Measurements from ENCODE around the gene IER2.

The IER2 gene

DNA sequence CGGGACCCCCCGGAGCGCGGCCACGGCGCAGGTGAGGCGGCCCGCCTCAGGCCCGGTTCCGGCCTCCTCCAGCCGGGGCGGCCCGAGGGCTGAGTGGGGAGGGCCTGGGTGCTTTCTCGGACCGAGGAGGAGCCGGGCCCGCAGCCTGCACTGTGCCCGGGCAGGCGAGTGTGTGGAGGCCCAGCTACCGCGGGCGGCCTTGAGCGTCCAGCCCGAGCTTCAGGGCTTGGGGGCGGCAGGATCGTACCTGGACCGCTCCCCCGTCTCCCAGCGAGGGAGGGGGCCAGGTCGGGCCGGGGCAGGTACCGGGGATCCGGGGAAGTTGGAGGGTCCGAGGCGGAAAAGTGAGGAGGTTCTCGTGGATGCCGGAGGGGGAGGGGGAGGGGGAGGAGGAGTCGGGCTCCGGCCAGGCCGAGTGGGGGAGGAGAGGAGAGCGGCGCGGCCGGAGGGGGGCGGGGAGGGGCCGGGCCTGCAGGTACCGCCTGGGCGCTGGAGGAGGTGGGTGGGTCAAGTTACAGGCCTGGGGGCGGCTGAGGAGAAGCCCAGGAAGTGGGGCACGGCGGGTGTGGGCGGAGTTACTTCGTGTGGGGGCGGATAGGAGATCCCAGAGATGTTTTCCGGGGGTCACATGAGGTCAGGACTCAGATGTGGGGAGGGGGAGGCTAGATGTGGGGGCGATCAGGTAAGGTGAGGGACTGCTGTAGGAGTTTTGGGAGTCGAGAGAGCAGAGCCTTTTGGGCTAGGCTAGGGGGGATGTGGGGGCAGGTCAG lies 31.6 kb upstream of the IER2 start:
- DNase-seq (ENCODE audit: low read depth in 2 of 2, low spot score in 1 of 2), result no peak

- DNase-seq (ENCODE audit: low read depth in 2 of 2, low spot score in 1 of 2), result no peak
Observed at GRCh38 chr19:13119627-13120026, 30.6 kb upstream of the IER2 start.

- no peak for DNase-seq (ENCODE audit: low read depth in 2 of 2, low spot score in 1 of 2)
Observed at GRCh38 chr19:13120031-13120430, 30.2 kb upstream of the IER2 start.

- no peak for DNase-seq (ENCODE audit: low read depth in 2 of 2, low spot score in 1 of 2)
Observed at GRCh38 chr19:13120817-13121216, 29.4 kb upstream of the IER2 start.

DNA sequence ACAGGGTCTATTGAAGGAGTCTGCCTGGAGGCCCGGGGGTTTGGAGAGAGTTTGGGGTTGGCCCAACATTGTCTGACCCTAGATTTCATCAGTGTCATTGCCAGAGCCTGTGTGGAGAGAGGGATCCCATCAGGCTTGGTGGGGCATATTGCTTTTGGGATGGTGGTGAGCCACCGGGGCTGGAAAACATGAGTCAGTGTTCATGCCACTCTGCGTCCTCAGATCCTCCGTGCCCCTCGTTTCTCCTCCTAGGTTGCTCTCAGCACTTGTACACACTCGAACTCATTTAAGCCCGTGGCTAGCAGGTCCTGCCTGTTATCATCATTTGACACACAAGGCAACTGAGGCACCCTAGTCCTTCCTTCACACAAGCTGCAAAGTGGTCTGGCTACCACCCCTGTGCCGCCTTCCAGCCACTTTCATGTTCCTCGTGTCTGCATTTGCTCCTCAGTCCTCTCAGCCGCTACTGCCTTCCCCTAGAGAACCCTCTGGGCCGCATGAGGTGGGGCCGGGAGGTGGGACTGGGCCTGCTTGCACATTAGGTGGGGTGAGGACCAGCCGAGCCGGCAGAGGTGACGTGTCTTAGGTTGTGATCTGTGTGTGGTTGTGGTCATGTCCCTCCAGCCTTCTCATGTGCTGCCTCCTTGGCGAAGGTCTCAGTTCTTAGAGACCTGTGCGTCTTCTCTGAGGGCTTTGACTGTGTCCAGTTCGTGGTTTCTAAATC lies 28.5 kb upstream of the IER2 start:
- no peak for DNase-seq (ENCODE audit: low read depth in 2 of 2, low spot score in 1 of 2)

- DNase-seq (ENCODE audit: low read depth in 2 of 2, low spot score in 1 of 2), result no peak
Observed at GRCh38 chr19:13122275-13122878, 27.8 kb upstream of the IER2 start.

DNA sequence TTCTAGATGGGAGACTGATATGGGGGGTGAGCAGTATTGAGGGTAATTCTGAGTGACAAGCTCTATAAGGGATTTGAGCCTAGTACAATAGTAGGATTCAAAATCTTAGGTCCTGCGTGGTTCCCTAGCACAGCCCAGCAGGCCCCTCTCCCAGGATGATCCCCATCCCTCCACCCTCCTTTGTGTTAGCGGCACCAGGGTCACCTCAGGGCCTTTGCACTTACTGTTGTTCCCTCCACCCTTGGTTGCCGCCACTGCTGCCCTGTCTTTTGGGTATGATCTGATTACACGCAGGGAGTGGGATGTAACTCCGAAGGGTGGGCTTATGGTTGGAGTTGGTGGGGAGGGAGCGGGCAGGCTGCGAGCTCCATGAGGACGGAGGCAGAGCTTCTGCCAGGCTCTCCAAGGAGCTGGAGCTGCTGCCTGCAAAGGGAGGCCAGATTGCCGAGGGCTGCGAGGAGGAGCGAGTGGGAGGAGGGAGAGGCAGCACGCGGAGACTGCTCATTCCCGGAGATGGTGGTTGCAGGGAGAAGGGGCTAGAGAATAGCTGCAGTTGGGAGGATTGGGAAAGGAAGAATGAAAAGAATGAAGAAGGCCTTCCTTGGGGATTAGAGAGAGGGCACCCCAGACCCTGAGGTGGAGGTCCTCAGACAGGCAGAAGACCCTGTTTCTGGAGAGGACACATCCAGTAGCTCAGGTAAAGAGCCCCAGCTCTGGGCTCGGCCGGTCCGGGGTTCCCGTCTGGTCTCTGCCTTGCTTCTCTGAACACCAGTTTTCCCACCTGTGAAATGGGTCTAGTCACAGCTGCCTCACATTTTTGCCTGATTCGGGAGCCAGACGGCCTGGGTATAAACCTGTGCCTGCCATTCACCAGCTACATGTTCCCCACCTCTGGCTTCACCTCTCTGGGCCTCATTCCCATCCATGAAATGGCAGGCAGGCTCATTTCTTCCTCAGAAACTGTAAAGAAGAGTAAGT lies 26.9 kb upstream of the IER2 start:
- no peak for DNase-seq (ENCODE audit: low read depth in 2 of 2, low spot score in 1 of 2)

DNA sequence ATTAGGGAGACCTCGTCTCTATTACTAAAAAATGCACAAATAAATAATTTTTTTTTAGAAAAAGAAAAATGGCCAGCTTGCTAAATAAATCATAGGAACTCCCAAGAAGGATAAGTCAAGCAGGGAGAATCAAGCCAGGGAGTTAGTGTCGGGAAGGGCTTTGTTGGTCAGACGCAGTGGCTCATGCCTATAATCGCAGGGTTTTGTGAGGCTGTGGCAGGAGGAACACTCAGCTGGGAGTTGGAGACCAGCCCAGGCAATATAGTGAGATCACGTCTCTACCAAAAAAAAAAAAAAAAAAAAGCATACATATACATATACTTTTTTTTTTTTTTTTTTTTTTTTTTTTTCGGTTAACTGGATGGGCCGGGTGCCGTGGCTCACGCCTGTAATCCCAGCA lies 23.2 kb upstream of the IER2 start:
- DNase-seq (ENCODE audit: low read depth in 2 of 2, low spot score in 1 of 2), result no peak

DNA sequence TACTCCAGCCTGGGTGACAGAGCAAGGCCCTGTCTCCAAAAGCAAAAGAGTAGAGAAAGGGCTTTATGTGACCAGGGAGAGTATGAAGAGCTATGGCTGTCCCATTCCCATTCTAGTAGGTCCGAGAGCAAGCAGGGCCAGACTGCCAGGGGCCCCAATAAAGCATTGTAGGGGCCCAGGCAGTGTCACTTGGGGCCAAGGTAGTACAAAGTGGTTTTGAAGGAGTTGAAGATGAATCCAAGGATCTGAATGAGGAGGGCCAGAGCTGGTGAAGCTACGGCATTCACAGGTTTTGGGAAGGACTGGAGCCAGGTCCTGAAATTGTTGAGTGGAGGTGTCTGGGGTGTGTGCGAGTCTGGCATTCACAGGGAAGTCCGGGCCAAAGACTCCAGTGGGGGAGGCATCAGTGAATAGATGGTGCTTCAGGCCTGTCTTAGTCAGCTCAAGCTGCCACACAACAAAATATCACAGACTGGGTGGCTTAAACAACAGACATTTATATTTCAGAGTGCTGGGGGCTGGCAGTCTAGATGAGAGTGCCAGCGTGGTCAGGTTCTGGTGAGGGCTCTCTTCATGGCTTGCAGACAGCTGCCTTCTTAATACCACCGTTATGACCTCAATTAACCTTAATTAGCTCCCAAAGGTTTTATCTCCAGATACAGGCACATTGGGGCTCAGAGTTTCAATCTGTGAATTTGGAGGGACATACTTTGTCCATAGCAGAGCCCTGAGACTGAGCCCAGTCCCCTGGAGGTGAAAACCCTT lies 22.2 kb upstream of the IER2 start:
- no peak for DNase-seq (ENCODE audit: low read depth in 2 of 2, low spot score in 1 of 2)

- DNase-seq (ENCODE audit: low read depth in 2 of 2, low spot score in 1 of 2), result no peak
Observed at GRCh38 chr19:13128583-13128982, 21.6 kb upstream of the IER2 start.

DNA sequence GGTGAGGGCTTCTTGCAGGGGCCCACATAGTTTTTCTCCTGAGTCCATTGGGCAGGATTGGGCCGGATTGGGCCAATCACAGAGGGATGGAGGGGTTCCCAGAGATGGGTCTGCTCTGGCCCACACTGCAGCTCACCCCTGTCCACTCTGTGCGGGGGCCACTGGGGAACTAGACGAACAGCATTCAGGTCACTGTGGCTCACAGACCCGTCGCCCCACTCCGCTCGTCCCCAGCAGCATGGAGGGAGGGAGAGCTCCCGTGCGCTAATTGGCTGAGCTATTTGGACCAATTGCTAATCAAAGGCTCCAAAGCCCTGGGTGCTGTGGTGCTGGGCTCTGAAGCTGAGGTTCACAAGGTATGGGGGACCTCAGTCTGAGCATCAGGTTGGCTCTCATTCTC lies 20.8 kb upstream of the IER2 start:
- no peak for DNase-seq (ENCODE audit: low read depth in 2 of 2, low spot score in 1 of 2)

- no peak for DNase-seq (ENCODE audit: low read depth in 2 of 2, low spot score in 1 of 2)
Observed at GRCh38 chr19:13130886-13131490, 19.2 kb upstream of the IER2 start.

DNA sequence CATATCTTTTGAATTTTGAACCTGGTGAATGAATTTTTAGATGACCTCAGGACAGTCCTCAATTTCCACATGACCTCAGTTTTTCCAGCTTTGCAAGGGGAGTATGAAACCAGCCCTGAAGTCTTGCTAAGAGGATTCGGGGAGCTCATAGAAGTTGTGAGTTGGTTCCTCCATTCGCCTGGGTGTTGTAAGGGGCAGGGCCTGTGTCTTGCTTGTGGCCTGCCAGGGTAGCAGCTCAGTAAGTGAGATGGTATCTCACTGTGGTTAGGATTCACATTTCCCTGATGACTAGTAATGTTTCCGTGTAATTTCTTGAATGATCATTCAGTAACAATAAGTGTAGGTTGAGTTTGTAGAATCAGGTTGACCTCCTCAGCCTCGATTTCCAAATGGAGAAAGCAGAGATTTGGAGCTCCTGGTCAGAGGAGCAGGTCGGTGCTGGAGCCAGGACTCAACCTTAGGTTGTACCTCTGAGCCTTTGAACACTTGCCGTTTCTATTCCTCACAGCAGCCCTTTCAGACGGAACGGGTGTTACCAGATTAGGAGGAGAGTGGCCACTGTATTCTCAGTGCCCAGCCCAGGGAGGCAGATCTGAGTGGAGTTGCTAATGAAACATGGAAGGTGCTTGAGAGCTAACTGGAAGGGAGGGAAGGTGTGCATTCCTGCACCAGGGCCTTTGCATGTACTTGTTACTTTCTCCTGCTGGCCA lies 17.6 kb upstream of the IER2 start:
- no peak for DNase-seq (ENCODE audit: low read depth in 2 of 2, low spot score in 1 of 2)

- no peak for DNase-seq (ENCODE audit: low read depth in 2 of 2, low spot score in 1 of 2)
Observed at GRCh38 chr19:13133241-13133870, 16.9 kb upstream of the IER2 start.

- no peak for DNase-seq (ENCODE audit: low read depth in 2 of 2, low spot score in 1 of 2)
Observed at GRCh38 chr19:13134626-13135025, 15.6 kb upstream of the IER2 start.

GRCh38 chr19:13135068-13136062 lies 14.8 kb upstream of the IER2 start:
- DNase-seq (ENCODE audit: low read depth in 2 of 2, low spot score in 1 of 2), result no peak

DNA sequence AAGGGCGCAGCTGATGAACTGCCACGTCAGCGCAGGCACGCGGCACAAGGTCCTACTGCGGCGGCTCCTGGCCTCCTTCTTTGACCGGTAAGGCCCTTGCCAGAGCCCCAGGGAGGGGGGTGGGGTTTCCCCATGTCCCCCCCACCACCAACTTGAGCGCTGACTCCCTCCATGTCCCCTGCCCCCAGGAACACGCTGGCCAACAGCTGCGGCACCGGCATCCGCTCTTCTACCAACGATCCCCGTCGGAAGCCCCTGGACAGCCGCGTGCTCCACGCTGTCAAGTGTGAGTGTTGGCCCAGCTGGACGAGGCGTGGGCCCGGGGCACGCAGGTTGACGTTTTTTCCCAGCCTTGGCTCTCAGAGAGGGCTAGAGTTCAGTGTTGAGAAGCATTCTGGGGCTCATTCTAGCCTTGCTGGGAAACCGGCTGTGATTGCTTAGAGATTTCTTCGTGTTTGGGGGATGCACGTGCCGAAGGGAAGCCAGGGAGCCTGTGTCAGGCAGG lies 12.9 kb upstream of the IER2 start:
- DNase-seq (ENCODE audit: low read depth in 2 of 2, low spot score in 1 of 2), result no peak

Measured in stimulated activated CD8-positive, alpha-beta memory T cell treated with anti-CD3 and anti-CD28 coated beads, Interleukin-4, amount 100 ng/mL, for 1 hour (primary cell).